Kidney (tissue), 22 donors: ENCODE data around the gene PCNX2. TPM values are rescaled to one million over a fixed set of nuclear protein-coding genes. Genes with fewer than 3 reads are reported as not detected.

Source experiments
- DNase-seq, 5 donors: peaks; one replicate each; pipeline ENCODE4 v3.0.0-alpha.2; 2013 to 2020
- FAIRE-seq: peaks from 2 replicates; lab custom pipeline; 2012; peaks lifted over from hg19 to GRCh38; lab: Jason Lieb, UNC
- H3K27ac ChIP-seq, 2 donors: one replicate each; pipeline ENCODE4 v1.7.0; 2013; ENCODE audit warnings: low read depth in 2 of 2, low read length in 2 of 2, inconsistent platforms in 1 of 2
- H3K27me3 ChIP-seq: one replicate; pipeline ENCODE4 v1.7.1; 2013; ENCODE audit warnings: low read length, inconsistent platforms; ENCODE audit not compliant: control insufficient read depth, insufficient read depth
- H3K36me3 ChIP-seq, 3 donors: one replicate each; pipeline versions ENCODE4 v1.7.0 to v1.7.1; 2013; ENCODE audit warnings: low read length in 3 of 3, control low read depth in 1 of 3, inconsistent platforms in 1 of 3; ENCODE audit not compliant: insufficient read depth in 3 of 3, control insufficient read depth in 2 of 3
- H3K4me1 ChIP-seq, 3 donors: one replicate each; pipeline versions ENCODE4 v1.7.0 to v1.7.1; 2013; ENCODE audit warnings: low read length in 3 of 3, inconsistent platforms in 1 of 3, low read depth in 1 of 3; ENCODE audit not compliant: control insufficient read depth in 2 of 3, insufficient read depth in 2 of 3
- H3K4me3 ChIP-seq, 3 donors: one replicate each; pipeline versions ENCODE4 v1.7.0 to v1.8.1; 2013; ENCODE audit warnings: low read length in 3 of 3, control low read depth in 1 of 3, inconsistent platforms in 1 of 3
- H3K9ac ChIP-seq, 3 donors: one replicate each; pipeline versions ENCODE4 v1.7.0 to v1.7.1; 2013; ENCODE audit warnings: low read length in 3 of 3, control low read depth in 1 of 3, inconsistent platforms in 1 of 3
- H3K9me3 ChIP-seq, 3 donors: one replicate each; pipeline versions ENCODE4 v1.7.0 to v1.7.1; 2013; ENCODE audit warnings: low read length in 3 of 3, control low read depth in 1 of 3, inconsistent platforms in 1 of 3; ENCODE audit not compliant: control insufficient read depth in 2 of 3, insufficient read depth in 1 of 3
- CTCF ChIP-seq: IDR thresholded peaks from 3 replicates; pipeline ENCODE4 v1.5.1; 2012; ENCODE audit warnings: mild to moderate bottlenecking, moderate library complexity, borderline replicate concordance; ENCODE audit not compliant: insufficient read depth; ENCODE audit errors: extremely low read depth
- intact Hi-C: fragments of 100-400 bp; cut with DNase I; formaldehyde crosslinking; loops from one replicate; pipeline ENCODE4 v1.11.1; 2022
- long read RNA-seq, 10 donors: library from polyadenylated mRNA in 1 of 10; unstranded in 1 of 10; transcript quantifications; one replicate each; pipeline ENCODE4 v2.0.0 and lab custom pipeline, GENCODE V29; 2021 to 2026
- polyA plus RNA-seq: library from polyadenylated mRNA; stranded (reverse); fragments of 350-450 nt; fragmentation: Illumina TruSeq; extraction: RNeasy Lipid Tissue Mini Kit (QIAGEN cat#74804); gene quantifications from one replicate; pipeline ENCODE4 v1.2.3, GENCODE V29; 2014; ENCODE audit warnings: low read depth, low replicate concordance; ENCODE audit not compliant: insufficient read depth
- total RNA-seq: library from RNA; stranded (reverse); fragmentation: NEBNext Ultra II Directional; extraction: Animal tissue kit (Norgen Biotek cat#: 25700); gene quantifications from one replicate; pipeline ENCODE4 v1.2.1, GENCODE V29; 2021
- donor health status: control.
- donor health status: control.
- donor health status: control.
- donor health status: control.
- donor health status: control.
- donor health status: DM: yes; HTN: yes; CAD: no.
- donor health status: Normal renal cell carcinoma (clear cell type).

PCNX2 gene
- total RNA-seq: 29.2 TPM
- 5.2 TPM for polyA plus RNA-seq
- long read RNA-seq, donor 1, partial matches to known transcripts: 0 of 1 reads
- long read RNA-seq, donor 1, other reads (novel, unspliced or antisense): 0 of 1 reads
- long read RNA-seq, donor 2: 0 reads
- long read RNA-seq, donor 3: 0 reads
- long read RNA-seq, donor 4: 0 reads
- long read RNA-seq, donor 5: 0 reads
- long read RNA-seq, donor 6: 0 reads
- long read RNA-seq, donor 7, partial matches to known transcripts: 6 of 13 reads
- long read RNA-seq, donor 7, other reads (novel, unspliced or antisense): 7 of 13 reads
- long read RNA-seq, donor 8, partial matches to known transcripts: 5 of 5 reads
- long read RNA-seq, donor 8, other reads (novel, unspliced or antisense): 0 of 5 reads
- long read RNA-seq, donor 9: 0 reads
- long read RNA-seq, donor 10: 0 reads

- intact Hi-C loops: no loop called here
- Histone ChIP-seq H3K27ac (no peak within 1 kb of the TSS), H3K27me3 (no peaks in the 10 kb centered on the region), H3K9me3 (no peaks in the 10 kb centered on the region), H3K4me3 (peak within 1 kb of the TSS; percentile 45 to 65 (median 62)), H3K9ac (no peak within 1 kb of the TSS), H3K4me1 (peaks cover 0 to 2% (median 0%) of the 10 kb centered on the region in 3 donors), H3K36me3 (no peaks in the 10 kb centered on the region)
- DNase-seq (peak; percentile 65 to 85 (median 83)), FAIRE-seq (no peak)
- TF ChIP-seq CTCF: no peak
Measured at GRCh38 chr1:233295237-233295974, at the start of gene PCNX2. Gene PCNX2 (minus strand): TSS chr1:233295725. CDS start chr1:233295478, 247 bp downstream.

GRCh38 chr1:233343262-233343661 is 47.7 kb upstream of the PCNX2 start:
- DNase-seq: peak in 1 of 5 donors; percentile 71
- H3K36me3 ChIP-seq: peaks cover 0 to 2% (median 0%) of the 10 kb centered on the region in 3 donors
- peaks cover 0 to 27% (median 17%) of the 10 kb centered on the region in 3 donors for H3K4me1 ChIP-seq
- H3K9ac ChIP-seq: no peak overlapping the region
- no peaks in the 10 kb centered on the region for H3K27me3 ChIP-seq
- TF ChIP-seq CTCF: no peak
- no peaks in the 10 kb centered on the region for H3K9me3 ChIP-seq
- H3K4me3 ChIP-seq: no peak overlapping the region
- H3K27ac ChIP-seq: peak overlapping the region in 1 of 2 donors; percentile 52
- intact Hi-C loops: no loop called here
- FAIRE-seq: peak; percentile 73

- Histone ChIP-seq H3K4me1 (peaks cover 0 to 37% (median 17%) of the 10 kb centered on the region in 3 donors), H3K9ac (no peak overlapping the region), H3K9me3 (no peaks in the 10 kb centered on the region), H3K4me3 (no peak overlapping the region), H3K36me3 (peaks cover 0 to 2% (median 0%) of the 10 kb centered on the region in 3 donors), H3K27ac (peak overlapping the region in 1 of 2 donors; percentile 34), H3K27me3 (no peaks in the 10 kb centered on the region)
- intact Hi-C loops: no loop called here
- DNase-seq: no peak
- TF ChIP-seq CTCF: no peak
- no peak for FAIRE-seq
Measured at GRCh38 chr1:233342086-233342485, 46.6 kb upstream of the PCNX2 start.
